K562 (cell line): Measurements from ENCODE around the gene NOX5. TPM values are rescaled to one million over a fixed set of nuclear protein-coding genes. Genes with fewer than 3 reads are reported as not detected.

Experiments used
- CEBPB ChIP-seq: fragments of 450-650 bp; IDR thresholded peaks from 2 replicates; pipeline ENCODE4 v1.6.1; 2016; ENCODE audit warnings: missing genetic modification characterization, missing compliant biosample characterization
- CTBP1 ChIP-seq: fragments of 450-650 bp; IDR thresholded peaks from 2 replicates; pipeline ENCODE4 v1.6.1; 2016; ENCODE audit warnings: borderline replicate concordance
- CXXC5 ChIP-seq: fragments of 250-450 bp; sonication (Bioruptor Pico); IDR thresholded peaks from 2 replicates; pipeline ENCODE4 v1.8.0; 2022; ENCODE audit warnings: inconsistent platforms, mild to moderate bottlenecking, moderate library complexity
- DMBX1 ChIP-seq: fragments of 250-450 bp; sonication (Bioruptor Pico); IDR thresholded peaks from 2 replicates; pipeline ENCODE4 v1.8.0; 2022; ENCODE audit warnings: inconsistent platforms, mild to moderate bottlenecking, moderate library complexity, borderline replicate concordance
- EP400 ChIP-seq: fragments of 450-650 bp; IDR thresholded peaks from 2 replicates; pipeline ENCODE4 v1.6.1; 2017; ENCODE audit warnings: antibody characterized with exemption, mild to moderate bottlenecking, moderate library complexity
- HOXB6 ChIP-seq: fragments of 250-450 bp; sonication (Bioruptor Pico); IDR thresholded peaks from 2 replicates; pipeline ENCODE4 v1.5.1; 2022; ENCODE audit warnings: mild to moderate bottlenecking, borderline replicate concordance
- JUN ChIP-seq, 2 experiments: sonication (generic) in 1 of 2; formaldehyde crosslinking in 1 of 2; IDR thresholded peaks; 2 replicates each; pipeline versions ENCODE4 v1.6.1 to v1.8.0; 2012 to 2022; ENCODE audit warnings: borderline replicate concordance in 2 of 2, mild to moderate bottlenecking in 2 of 2, improper control_type of control experiment in 1 of 2, low read depth in 1 of 2, low read length in 1 of 2, missing genetic modification reagents in 1 of 2
- MTA1 ChIP-seq: fragments of 450-650 bp; IDR thresholded peaks from 2 replicates; pipeline ENCODE4 v1.6.1; 2017; ENCODE audit warnings: borderline replicate concordance
- MTF1 ChIP-seq: fragments of 250-450 bp; sonication (Bioruptor Pico); IDR thresholded peaks from 2 replicates; pipeline ENCODE4 v1.9.0; 2021; ENCODE audit warnings: moderate library complexity, mild to moderate bottlenecking, inconsistent platforms, borderline replicate concordance
- NR2C1 ChIP-seq, 2 experiments: fragments of 450-650 bp; IDR thresholded peaks; 2 replicates each; pipeline ENCODE4 v1.6.1; 2017; ENCODE audit warnings: mild to moderate bottlenecking in 2 of 2, antibody characterized with exemption in 1 of 2, inconsistent platforms in 1 of 2, missing compliant biosample characterization in 1 of 2, missing genetic modification characterization in 1 of 2
- NRF1 ChIP-seq, 2 experiments: fragments of 450-650 bp; IDR thresholded peaks in 1 of 2; conservative IDR thresholded peaks in 1 of 2; 2 replicates each; pipeline ENCODE4 v1.6.1; 2014; ENCODE audit warnings: mild to moderate bottlenecking in 2 of 2
- RBFOX2 ChIP-seq: fragments of 200-400 bp; formaldehyde crosslinking; IDR thresholded peaks from 2 replicates; pipeline ENCODE4 v1.6.1; 2017; ENCODE audit warnings: low read depth, mild to moderate bottlenecking, low read length, moderate library complexity
- RBM15 ChIP-seq: fragments of 200-400 bp; formaldehyde crosslinking; IDR thresholded peaks from 2 replicates; pipeline ENCODE4 v1.6.1; 2018; ENCODE audit warnings: mild to moderate bottlenecking, low read length, moderate library complexity; ENCODE audit not compliant: insufficient read depth
- RCOR1 ChIP-seq, 2 experiments: IDR thresholded peaks; 2 replicates each; pipeline ENCODE4 v1.6.1; 2012; ENCODE audit warnings: low read depth in 2 of 2, low read length in 2 of 2, borderline replicate concordance in 1 of 2, improper control_type of control experiment in 1 of 2
- SMAD4 ChIP-seq: fragments of 250-450 bp; sonication (Bioruptor Pico); conservative IDR thresholded peaks from 2 replicates; pipeline ENCODE4 v1.8.0; 2021; ENCODE audit warnings: inconsistent platforms, mild to moderate bottlenecking, moderate library complexity
- STAT5B ChIP-seq: fragments of 250-450 bp; sonication (Bioruptor Pico); IDR thresholded peaks from 2 replicates; pipeline ENCODE4 v1.8.0; 2021; ENCODE audit warnings: mild to moderate bottlenecking, inconsistent platforms
- TRIM24 ChIP-seq, 2 experiments: fragments of 450-650 bp; IDR thresholded peaks; 2 replicates each; pipeline ENCODE4 v1.6.1; 2016
- XRCC4 ChIP-seq: IDR thresholded peaks from one replicate; pipeline ENCODE4 v1.6.1; 2011; ENCODE audit not compliant: insufficient read depth, insufficient read length; ENCODE audit errors: extremely low read depth
- ZSCAN32 ChIP-seq: fragments of 450-650 bp; formaldehyde crosslinking; IDR thresholded peaks from 2 replicates; pipeline ENCODE4 v1.4.0; 2020; ENCODE audit warnings: mild to moderate bottlenecking, moderate library complexity
- polyA plus RNA-seq, 8 experiments: library from polyadenylated mRNA; depleted of rRNA in 4 of 8; stranded (reverse) in 5 of 8; unstranded in 3 of 8; fragments of >200 nt; fragmentation: Nextera tagmentation in 2 of 8; fragmentation: Illumina TruSeq in 1 of 8; extraction: Ambion mirVana in 2 of 8; extraction: Trizol in 1 of 8; gene quantifications; 2 replicates each; pipeline versions ENCODE4 v1.2.1 to v1.2.3, GENCODE V29; 2011 to 2014; ENCODE audit warnings: inconsistent platforms in 1 of 8, missing spikeins in 1 of 8
- total RNA-seq, 7 experiments: library from RNA; depleted of rRNA in 6 of 7; stranded (reverse); fragments of >200 nt in 6 of 7; fragmentation: Illumina TruSeq in 2 of 7; extraction: Trizol in 2 of 7; gene quantifications; 2 replicates each; pipeline versions ENCODE4 v1.2.1 to v1.2.3, GENCODE V29; 2011 to 2021; ENCODE audit warnings: low replicate concordance in 1 of 7
- TF ChIP-seq, protein P1 (sequence below), 2 experiments: fragments of 450-650 bp in 1 of 2; sonication (generic) in 1 of 2; formaldehyde crosslinking in 1 of 2; IDR thresholded peaks in 1 of 2; conservative IDR thresholded peaks in 1 of 2; 2 replicates each; pipeline versions ENCODE4 v1.6.1 to v1.8.1; 2016 to 2023; ENCODE audit warnings: mild to moderate bottlenecking in 2 of 2, moderate library complexity in 2 of 2, inconsistent platforms in 1 of 2, missing genetic modification reagents in 1 of 2
- TF ChIP-seq, protein P2 (sequence below): fragments of 450-650 bp; formaldehyde crosslinking; IDR thresholded peaks from 2 replicates; pipeline ENCODE4 v1.4.0; 2022; ENCODE audit warnings: mild to moderate bottlenecking, moderate library complexity
- TF ChIP-seq, protein P3 (sequence below): fragments of 450-650 bp; IDR thresholded peaks from 2 replicates; pipeline ENCODE4 v1.6.1; 2017; ENCODE audit warnings: antibody characterized with exemption, mild to moderate bottlenecking

The NOX5 gene
- total and polyA plus RNA-seq, 9 of the 15 experiments (the other 6 are each of a cell fraction or from before 2014, with no cell fraction given), result 0.01 TPM; not detected in 8

DNA sequence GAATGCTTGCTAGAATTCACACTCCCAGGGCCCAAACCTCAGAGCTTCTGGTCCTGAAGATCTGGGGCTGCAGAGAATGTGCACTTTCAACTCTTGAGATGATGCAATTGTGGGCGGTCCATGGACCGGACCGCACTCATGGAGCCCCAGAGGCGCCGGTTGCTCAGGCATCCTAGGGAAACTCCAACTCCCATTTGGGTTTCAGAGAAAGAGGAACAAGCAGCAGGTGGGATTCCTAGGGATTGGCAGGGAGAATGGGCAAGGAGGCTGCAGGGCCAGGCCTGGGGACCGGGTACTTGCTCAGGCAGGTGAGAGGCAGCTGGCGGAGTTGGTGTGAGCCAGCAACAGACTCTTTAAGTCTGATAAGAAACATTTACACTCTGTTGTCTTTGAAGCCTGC is 3.5 kb downstream of the NOX5 start (continued):
- TF ChIP-seq, protein P1, sequence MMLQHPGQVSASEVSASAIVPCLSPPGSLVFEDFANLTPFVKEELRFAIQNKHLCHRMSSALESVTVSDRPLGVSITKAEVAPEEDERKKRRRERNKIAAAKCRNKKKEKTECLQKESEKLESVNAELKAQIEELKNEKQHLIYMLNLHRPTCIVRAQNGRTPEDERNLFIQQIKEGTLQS (IDR thresholded peaks at IDR 0.05), result peak; percentile 96
- TF ChIP-seq, protein P1 (CRISPR knock-in tag; conservative IDR thresholded peaks at IDR 0.05), result peak; percentile 64; the same call in 1 of the 2 replicates
- TF ChIP-seq, protein P2, sequence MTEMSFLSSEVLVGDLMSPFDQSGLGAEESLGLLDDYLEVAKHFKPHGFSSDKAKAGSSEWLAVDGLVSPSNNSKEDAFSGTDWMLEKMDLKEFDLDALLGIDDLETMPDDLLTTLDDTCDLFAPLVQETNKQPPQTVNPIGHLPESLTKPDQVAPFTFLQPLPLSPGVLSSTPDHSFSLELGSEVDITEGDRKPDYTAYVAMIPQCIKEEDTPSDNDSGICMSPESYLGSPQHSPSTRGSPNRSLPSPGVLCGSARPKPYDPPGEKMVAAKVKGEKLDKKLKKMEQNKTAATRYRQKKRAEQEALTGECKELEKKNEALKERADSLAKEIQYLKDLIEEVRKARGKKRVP (CRISPR knock-in tag), result peak; percentile 82
- TF ChIP-seq MTF1 (CRISPR knock-in tag), result no peak
- TF ChIP-seq NR2C1 (IDR thresholded peaks at IDR 0.05), result peak; percentile 87; the same call in 1 of the 2 replicates
- TF ChIP-seq NR2C1 (tag; IDR thresholded peaks at IDR 0.05), result peak; percentile 93
- TF ChIP-seq XRCC4, result no peak
- TF ChIP-seq STAT5B (CRISPR knock-in tag), result no peak
- no peak for TF ChIP-seq MTA1
- peak; percentile 50 for TF ChIP-seq CXXC5 (CRISPR knock-in tag)
- TF ChIP-seq EP400, result peak; percentile 50
- TF ChIP-seq HOXB6 (CRISPR knock-in tag), result no peak
- 0 out of 2 replicates have a peak, but pooled peaks have one; percentile 44 for TF ChIP-seq JUN (IDR thresholded peaks at IDR 0.05; ENCODE audit: borderline replicate concordance, low read depth, low read length)
- no peak for TF ChIP-seq JUN (CRISPR knock-in tag; IDR thresholded peaks at IDR 0.05; ENCODE audit: borderline replicate concordance)
- TF ChIP-seq RCOR1 (IDR thresholded peaks at IDR 0.05; ENCODE audit: borderline replicate concordance in 1 of 2, low read depth in 2 of 2, low read length in 2 of 2), result peak in 1 of 2 experiments; percentile 43; a peak in 1 of 4 replicates
- TF ChIP-seq TRIM24 (IDR thresholded peaks at IDR 0.05), result 0 out of 4 replicates have a peak, but pooled peaks have one; percentile 19 to 36
- peak; percentile 82 for TF ChIP-seq DMBX1 (CRISPR knock-in tag)
- TF ChIP-seq RBM15, result no peak
- TF ChIP-seq RBFOX2, result peak; percentile 41; the same call in 1 of the 2 replicates
- TF ChIP-seq CEBPB (tag), result peak; percentile 96
- TF ChIP-seq ZSCAN32 (CRISPR knock-in tag), result peak; percentile 68; the same call in 1 of the 2 replicates
- TF ChIP-seq CTBP1, result peak; percentile 64; the same call in 1 of the 2 replicates
- TF ChIP-seq SMAD4 (CRISPR knock-in tag), result peak; percentile 52; the same call in 1 of the 2 replicates
- peak in 1 of 2 experiments; percentile 45; a peak in 3 of 4 replicates for TF ChIP-seq NRF1 (conservative IDR thresholded peaks at IDR 0.05 in 1 of 2, IDR thresholded peaks at IDR 0.05 in 1 of 2)
- TF ChIP-seq, protein P3, sequence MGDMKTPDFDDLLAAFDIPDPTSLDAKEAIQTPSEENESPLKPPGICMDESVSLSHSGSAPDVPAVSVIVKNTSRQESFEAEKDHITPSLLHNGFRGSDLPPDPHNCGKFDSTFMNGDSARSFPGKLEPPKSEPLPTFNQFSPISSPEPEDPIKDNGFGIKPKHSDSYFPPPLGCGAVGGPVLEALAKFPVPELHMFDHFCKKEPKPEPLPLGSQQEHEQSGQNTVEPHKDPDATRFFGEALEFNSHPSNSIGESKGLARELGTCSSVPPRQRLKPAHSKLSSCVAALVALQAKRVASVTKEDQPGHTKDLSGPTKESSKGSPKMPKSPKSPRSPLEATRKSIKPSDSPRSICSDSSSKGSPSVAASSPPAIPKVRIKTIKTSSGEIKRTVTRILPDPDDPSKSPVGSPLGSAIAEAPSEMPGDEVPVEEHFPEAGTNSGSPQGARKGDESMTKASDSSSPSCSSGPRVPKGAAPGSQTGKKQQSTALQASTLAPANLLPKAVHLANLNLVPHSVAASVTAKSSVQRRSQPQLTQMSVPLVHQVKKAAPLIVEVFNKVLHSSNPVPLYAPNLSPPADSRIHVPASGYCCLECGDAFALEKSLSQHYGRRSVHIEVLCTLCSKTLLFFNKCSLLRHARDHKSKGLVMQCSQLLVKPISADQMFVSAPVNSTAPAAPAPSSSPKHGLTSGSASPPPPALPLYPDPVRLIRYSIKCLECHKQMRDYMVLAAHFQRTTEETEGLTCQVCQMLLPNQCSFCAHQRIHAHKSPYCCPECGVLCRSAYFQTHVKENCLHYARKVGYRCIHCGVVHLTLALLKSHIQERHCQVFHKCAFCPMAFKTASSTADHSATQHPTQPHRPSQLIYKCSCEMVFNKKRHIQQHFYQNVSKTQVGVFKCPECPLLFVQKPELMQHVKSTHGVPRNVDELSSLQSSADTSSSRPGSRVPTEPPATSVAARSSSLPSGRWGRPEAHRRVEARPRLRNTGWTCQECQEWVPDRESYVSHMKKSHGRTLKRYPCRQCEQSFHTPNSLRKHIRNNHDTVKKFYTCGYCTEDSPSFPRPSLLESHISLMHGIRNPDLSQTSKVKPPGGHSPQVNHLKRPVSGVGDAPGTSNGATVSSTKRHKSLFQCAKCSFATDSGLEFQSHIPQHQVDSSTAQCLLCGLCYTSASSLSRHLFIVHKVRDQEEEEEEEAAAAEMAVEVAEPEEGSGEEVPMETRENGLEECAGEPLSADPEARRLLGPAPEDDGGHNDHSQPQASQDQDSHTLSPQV, result peak; percentile 40; the same call in 1 of the 2 replicates
